SU-DHL-6 (cell line): Measurements from ENCODE around the gene CEP57L1.

Source experiments
- H2AFZ ChIP-seq: fragments of 200-600 bp; sonication (generic); 2 replicates; pipeline ENCODE4 v1.6.1; 2014; ENCODE audit warnings: low read depth, mild to moderate bottlenecking, moderate library complexity, mixed read lengths, antibody characterized with exemption, low read length; ENCODE audit not compliant: severe bottlenecking
- H3F3A ChIP-seq: fragments of 200-600 bp; shearing (Covaris generic); 2 replicates; pipeline ENCODE4 v1.6.0; 2016; ENCODE audit warnings: antibody characterized with exemption, mild to moderate bottlenecking; ENCODE audit not compliant: insufficient read depth
- H3K27ac ChIP-seq: fragments of 200-600 bp; sonication (generic); 2 replicates; pipeline ENCODE4 v1.5.1; 2016; ENCODE audit warnings: low read depth, mild to moderate bottlenecking, low read length, moderate library complexity, mixed read lengths
- H3K27me3 ChIP-seq: fragments of 200-600 bp; sonication (generic), shearing (Covaris generic); 2 replicates; pipeline ENCODE4 v1.6.0; 2014; ENCODE audit warnings: mild to moderate bottlenecking, low read length
- H3K36me3 ChIP-seq: fragments of 200-600 bp; sonication (generic); 2 replicates; pipeline ENCODE4 v1.6.1; 2014; ENCODE audit warnings: mild to moderate bottlenecking, low read length, mixed read lengths
- H3K4me2 ChIP-seq: fragments of 300-600, 200-600 bp; shearing (Covaris generic), sonication (generic); 2 replicates; pipeline ENCODE4 v1.6.0; 2014; ENCODE audit warnings: low read length, low read depth, mild to moderate bottlenecking; ENCODE audit not compliant: poor library complexity, severe bottlenecking
- H3K4me3 ChIP-seq: fragments of 200-600 bp; sonication (generic); 2 replicates; pipeline ENCODE4 v1.5.1; 2014; ENCODE audit warnings: antibody characterized with exemption, low read length, mild to moderate bottlenecking, mixed read lengths; ENCODE audit not compliant: insufficient read depth, poor library complexity, severe bottlenecking
- H3K79me2 ChIP-seq: fragments of 200-600 bp; sonication (generic); 2 replicates; pipeline ENCODE4 v1.6.1; 2014; ENCODE audit warnings: mild to moderate bottlenecking, low read length, moderate library complexity; ENCODE audit not compliant: insufficient read depth
- H3K9ac ChIP-seq: fragments of 200-600 bp; sonication (generic); 2 replicates; pipeline ENCODE4 v1.7.0; 2014; ENCODE audit warnings: mild to moderate bottlenecking, low read length
- H3K9me2 ChIP-seq: fragments of 200-600 bp; sonication (generic); replicated peaks from 2 replicates; pipeline ENCODE4 v1.6.1; 2014; ENCODE audit warnings: low read length; ENCODE audit not compliant: insufficient read depth
- H3K9me3 ChIP-seq: fragments of 200-600 bp; sonication (generic); 2 replicates; pipeline ENCODE4 v1.6.1; 2014; ENCODE audit warnings: low read length, mixed read lengths; ENCODE audit not compliant: insufficient read depth
- H4K20me1 ChIP-seq: fragments of 200-600 bp; sonication (generic); 2 replicates; pipeline ENCODE4 v1.6.1; 2014; ENCODE audit warnings: low read depth, mild to moderate bottlenecking, antibody characterized with exemption, low read length, moderate library complexity, mixed read lengths
- CTCF ChIP-seq: fragments of 200-600 bp; sonication (generic); IDR thresholded peaks from one replicate; pipeline ENCODE4 v1.5.1; 2017; ENCODE audit warnings: antibody characterized with exemption, mild to moderate bottlenecking, low read length, moderate library complexity; ENCODE audit not compliant: insufficient read depth, poor library complexity, severe bottlenecking
- EZH2phosphoT487 ChIP-seq: fragments of 200-600 bp; sonication (generic), shearing (Covaris generic); conservative IDR thresholded peaks from 2 replicates; pipeline ENCODE4 v1.6.1; 2018; ENCODE audit warnings: mild to moderate bottlenecking, antibody characterized with exemption, low read length, moderate library complexity, mixed read lengths

The CEP57L1 gene

DNA sequence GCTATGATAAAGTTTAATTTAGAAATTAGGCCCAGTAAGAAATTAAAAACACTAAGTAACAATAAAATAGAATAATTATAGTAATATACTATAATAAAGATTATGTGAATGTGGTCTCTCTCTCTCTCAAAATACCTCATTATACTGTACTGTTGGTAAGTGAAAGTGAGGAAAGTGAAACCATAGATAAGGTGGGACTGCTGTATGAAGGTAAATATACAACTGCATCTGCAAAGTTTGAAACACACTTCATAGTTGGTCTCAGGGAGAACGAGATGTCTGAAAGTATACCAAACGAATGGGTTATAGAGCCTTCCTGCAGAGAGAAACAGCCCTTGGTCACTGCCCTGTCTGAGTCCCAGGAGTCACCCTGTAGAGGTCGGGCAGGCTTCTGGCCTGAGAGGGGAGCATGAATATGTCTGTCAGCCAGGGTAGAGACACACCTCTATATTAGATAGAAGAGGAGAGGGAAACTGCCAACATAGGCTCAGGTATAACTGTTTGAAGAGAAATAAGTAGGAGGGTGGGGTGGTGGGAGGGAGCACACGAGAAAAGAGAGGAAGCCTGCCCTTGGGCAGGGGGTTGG is 32.4 kb upstream of the CEP57L1 start:
- no peaks in the 10 kb centered on the region for H3K79me2 ChIP-seq
- no peaks in the 10 kb centered on the region for H4K20me1 ChIP-seq
- no peak overlapping the region for H3K4me2 ChIP-seq
- no peak for TF ChIP-seq CTCF
- no peak for TF ChIP-seq EZH2phosphoT487
- no peak overlapping the region for H3K4me3 ChIP-seq
- no peak overlapping the region for H3K27ac ChIP-seq
- H2AFZ ChIP-seq: no peak overlapping the region
- no peaks in the 10 kb centered on the region for H3K36me3 ChIP-seq
- H3K9me2 ChIP-seq: no peaks in the 10 kb centered on the region
- H3K9me3 ChIP-seq: no peaks in the 10 kb centered on the region
- H3K27me3 ChIP-seq: no peaks in the 10 kb centered on the region
- no peaks in the 10 kb centered on the region for H3F3A ChIP-seq
- no peak overlapping the region for H3K9ac ChIP-seq

DNA sequence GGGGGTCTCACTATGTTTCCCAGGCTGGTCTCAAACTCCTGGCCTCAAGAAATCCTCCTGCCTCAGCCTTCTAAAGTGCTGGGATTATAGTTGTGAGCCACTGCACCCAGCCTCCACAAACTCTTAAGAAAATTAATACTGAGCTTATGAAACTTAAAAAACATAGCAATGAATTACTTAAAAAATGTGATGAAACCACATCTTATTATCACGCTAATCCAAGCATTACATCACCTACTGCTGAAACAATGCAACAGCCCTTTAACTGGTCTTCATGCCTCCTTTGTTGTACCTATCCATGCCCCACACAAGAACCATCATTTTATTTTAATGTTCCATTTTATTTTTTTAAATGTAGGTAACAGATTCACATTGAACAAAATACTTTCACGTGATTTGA is 25.6 kb upstream of the CEP57L1 start:
- H3K4me3 ChIP-seq: no peak overlapping the region
- no peaks in the 10 kb centered on the region for H3K79me2 ChIP-seq
- no peak overlapping the region for H3K9ac ChIP-seq
- no peaks in the 10 kb centered on the region for H3K9me3 ChIP-seq
- no peaks in the 10 kb centered on the region for H3F3A ChIP-seq
- no peak overlapping the region for H3K4me2 ChIP-seq
- H3K27me3 ChIP-seq: no peaks in the 10 kb centered on the region
- no peaks in the 10 kb centered on the region for H3K36me3 ChIP-seq
- no peak overlapping the region for H3K27ac ChIP-seq
- H3K9me2 ChIP-seq: no peaks in the 10 kb centered on the region
- no peak overlapping the region for H2AFZ ChIP-seq
- no peak for TF ChIP-seq EZH2phosphoT487
- no peak for TF ChIP-seq CTCF
- H4K20me1 ChIP-seq: no peaks in the 10 kb centered on the region

DNA sequence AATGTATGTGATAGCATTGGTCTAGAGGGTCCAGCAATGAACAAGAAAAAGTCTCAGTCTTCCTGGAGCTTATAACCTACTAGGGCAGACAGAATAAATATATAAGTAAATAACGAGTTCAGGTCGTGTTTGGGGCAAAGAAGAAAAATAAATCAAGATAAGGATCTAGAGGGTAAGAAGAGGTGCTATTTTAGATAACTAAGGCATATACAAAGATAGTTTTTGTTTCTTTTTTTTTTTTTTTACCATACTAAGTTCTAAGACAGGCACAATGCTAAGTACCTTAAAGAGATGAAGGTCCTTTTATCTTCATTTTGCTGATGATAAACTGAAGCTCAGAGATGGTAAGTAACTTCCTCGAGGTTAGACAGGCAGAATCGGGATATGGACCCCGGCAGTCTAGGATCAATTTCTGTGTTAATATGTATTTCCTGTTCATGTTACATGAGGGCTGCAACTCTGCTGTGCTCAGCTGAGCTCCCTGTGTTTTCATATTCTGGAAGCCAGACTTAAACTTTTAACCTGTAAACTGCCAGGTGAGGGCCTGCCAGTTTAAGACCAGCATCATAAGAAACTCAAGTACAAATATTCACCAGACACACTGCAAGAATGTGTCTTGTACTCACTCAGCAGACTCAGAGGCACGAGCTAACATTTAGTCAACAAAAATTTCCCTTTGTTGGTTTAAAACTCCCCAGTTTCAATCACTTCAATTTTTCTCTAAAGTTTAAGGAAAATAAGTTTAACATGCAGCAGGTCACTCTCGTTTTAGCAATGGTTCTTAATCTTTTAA is 24.0 kb upstream of the CEP57L1 start:
- no peak overlapping the region for H3K27ac ChIP-seq

More for the DNA sequence above, 24.0 kb upstream of the CEP57L1 start:
- Histone ChIP-seq H3K4me2 (no peak overlapping the region), H3K27me3 (no peaks in the 10 kb centered on the region), H3K36me3 (no peaks in the 10 kb centered on the region), H3K9me3 (no peaks in the 10 kb centered on the region), H3K4me3 (no peak overlapping the region), H3K9ac (no peak overlapping the region), H3F3A (no peaks in the 10 kb centered on the region), H3K9me2 (no peaks in the 10 kb centered on the region), H4K20me1 (no peaks in the 10 kb centered on the region), H2AFZ (no peak overlapping the region), H3K79me2 (no peaks in the 10 kb centered on the region)
- TF ChIP-seq EZH2phosphoT487 (no peak), CTCF (no peak)
